A549 (cell line): ENCODE results near the gene DNMT1.
"Not testable (repeated sequence)": the region's sequence is repeated elsewhere in the genome, so short reads cannot be mapped to it uniquely, and the experiment has no call there.

ENCODE experiments used
- CBX2 ChIP-seq: fragments of 200-600 bp; sonication (generic); IDR thresholded peaks from 2 replicates; pipeline ENCODE4 v1.6.1; 2016; ENCODE audit warnings: low read depth, mild to moderate bottlenecking, borderline replicate concordance
- CBX8 ChIP-seq: fragments of 200-600 bp; sonication (generic); IDR thresholded peaks from 2 replicates; pipeline ENCODE4 v1.6.1; 2016
- ESRRA ChIP-seq: fragments of 150-350 bp; IDR thresholded peaks from 2 replicates; pipeline ENCODE4 v1.6.1; 2014; ENCODE audit warnings: mild to moderate bottlenecking, low read length, borderline replicate concordance
- HDAC2 ChIP-seq: fragments of 200-600 bp; sonication (generic); IDR thresholded peaks from 2 replicates; pipeline ENCODE4 v1.6.1; 2016
- KDM5A ChIP-seq: fragments of 200-600 bp; sonication (generic); IDR thresholded peaks from 2 replicates; pipeline ENCODE4 v1.6.1; 2016; ENCODE audit warnings: antibody characterized with exemption, mild to moderate bottlenecking
- MAX ChIP-seq: IDR thresholded peaks from 2 replicates; pipeline ENCODE4 v1.6.1; 2012
- MYC ChIP-seq: IDR thresholded peaks from 2 replicates; pipeline ENCODE4 v1.6.1; 2012; ENCODE audit warnings: mild to moderate bottlenecking, inconsistent platforms, low read length, improper control_type of control experiment, borderline replicate concordance
- NFE2L2 ChIP-seq: fragments of 150-350 bp; conservative IDR thresholded peaks from 2 replicates; pipeline ENCODE4 v1.6.1; 2014; ENCODE audit warnings: low read length
- POLR2A ChIP-seq: IDR thresholded peaks from 2 replicates; pipeline ENCODE4 v1.6.1; 2012; ENCODE audit warnings: mild to moderate bottlenecking, low read length
- RAD21 ChIP-seq, 2 experiments: fragments of >200 bp in 1 of 2; sonication (Bioruptor Twin) in 1 of 2; formaldehyde crosslinking in 1 of 2; IDR thresholded peaks in 1 of 2; conservative IDR thresholded peaks in 1 of 2; 2 replicates in 1 of 2; 3 replicates in 1 of 2; pipeline ENCODE4 v1.6.1; 2012 to 2018; ENCODE audit warnings: inconsistent platforms in 1 of 2
- SMC3 ChIP-seq: fragments of >200 bp; sonication (Bioruptor Twin); formaldehyde crosslinking; IDR thresholded peaks from 3 replicates; pipeline ENCODE4 v1.6.1; 2018; ENCODE audit warnings: inconsistent platforms
- TF ChIP-seq, protein P1 (sequence below): fragments of >200 bp; sonication (Bioruptor Twin); formaldehyde crosslinking; IDR thresholded peaks from 3 replicates; pipeline ENCODE4 v1.5.1; 2016
- TF ChIP-seq, protein P2 (sequence below): fragments of 200-600 bp; sonication (generic); IDR thresholded peaks from 2 replicates; pipeline ENCODE4 v1.6.1; 2016; ENCODE audit warnings: antibody characterized with exemption, mild to moderate bottlenecking, moderate library complexity

DNA sequence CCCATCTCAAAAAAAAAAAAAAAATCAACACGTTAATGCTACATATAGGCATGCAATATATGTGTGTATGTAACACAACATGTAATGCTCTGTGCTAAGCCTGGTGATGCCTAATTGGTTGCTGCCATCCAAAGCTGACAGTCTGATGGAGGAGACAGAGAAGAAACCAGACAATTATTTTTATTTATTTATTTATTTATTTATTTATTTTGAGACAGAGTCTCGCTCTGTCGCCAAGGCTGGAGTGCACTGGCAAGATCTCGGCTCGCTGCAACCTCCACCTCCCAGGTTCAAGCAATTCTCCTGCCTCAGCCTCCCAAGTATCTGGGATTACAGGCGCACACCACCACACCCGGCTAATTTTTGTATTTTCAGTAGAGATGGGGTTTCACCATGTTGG, 40.7 kb upstream of the DNMT1 start:
- TF ChIP-seq RAD21 (conservative IDR thresholded peaks at IDR 0.05 in 1 of 2, IDR thresholded peaks at IDR 0.05 in 1 of 2); CBX8; HDAC2; CBX2; NFE2L2; MYC; KDM5A; POLR2A; SMC3; ESRRA; MAX: not testable (repeated sequence)
- TF ChIP-seq, protein P1, sequence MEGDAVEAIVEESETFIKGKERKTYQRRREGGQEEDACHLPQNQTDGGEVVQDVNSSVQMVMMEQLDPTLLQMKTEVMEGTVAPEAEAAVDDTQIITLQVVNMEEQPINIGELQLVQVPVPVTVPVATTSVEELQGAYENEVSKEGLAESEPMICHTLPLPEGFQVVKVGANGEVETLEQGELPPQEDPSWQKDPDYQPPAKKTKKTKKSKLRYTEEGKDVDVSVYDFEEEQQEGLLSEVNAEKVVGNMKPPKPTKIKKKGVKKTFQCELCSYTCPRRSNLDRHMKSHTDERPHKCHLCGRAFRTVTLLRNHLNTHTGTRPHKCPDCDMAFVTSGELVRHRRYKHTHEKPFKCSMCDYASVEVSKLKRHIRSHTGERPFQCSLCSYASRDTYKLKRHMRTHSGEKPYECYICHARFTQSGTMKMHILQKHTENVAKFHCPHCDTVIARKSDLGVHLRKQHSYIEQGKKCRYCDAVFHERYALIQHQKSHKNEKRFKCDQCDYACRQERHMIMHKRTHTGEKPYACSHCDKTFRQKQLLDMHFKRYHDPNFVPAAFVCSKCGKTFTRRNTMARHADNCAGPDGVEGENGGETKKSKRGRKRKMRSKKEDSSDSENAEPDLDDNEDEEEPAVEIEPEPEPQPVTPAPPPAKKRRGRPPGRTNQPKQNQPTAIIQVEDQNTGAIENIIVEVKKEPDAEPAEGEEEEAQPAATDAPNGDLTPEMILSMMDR, result not testable (repeated sequence)
- TF ChIP-seq, protein P2, sequence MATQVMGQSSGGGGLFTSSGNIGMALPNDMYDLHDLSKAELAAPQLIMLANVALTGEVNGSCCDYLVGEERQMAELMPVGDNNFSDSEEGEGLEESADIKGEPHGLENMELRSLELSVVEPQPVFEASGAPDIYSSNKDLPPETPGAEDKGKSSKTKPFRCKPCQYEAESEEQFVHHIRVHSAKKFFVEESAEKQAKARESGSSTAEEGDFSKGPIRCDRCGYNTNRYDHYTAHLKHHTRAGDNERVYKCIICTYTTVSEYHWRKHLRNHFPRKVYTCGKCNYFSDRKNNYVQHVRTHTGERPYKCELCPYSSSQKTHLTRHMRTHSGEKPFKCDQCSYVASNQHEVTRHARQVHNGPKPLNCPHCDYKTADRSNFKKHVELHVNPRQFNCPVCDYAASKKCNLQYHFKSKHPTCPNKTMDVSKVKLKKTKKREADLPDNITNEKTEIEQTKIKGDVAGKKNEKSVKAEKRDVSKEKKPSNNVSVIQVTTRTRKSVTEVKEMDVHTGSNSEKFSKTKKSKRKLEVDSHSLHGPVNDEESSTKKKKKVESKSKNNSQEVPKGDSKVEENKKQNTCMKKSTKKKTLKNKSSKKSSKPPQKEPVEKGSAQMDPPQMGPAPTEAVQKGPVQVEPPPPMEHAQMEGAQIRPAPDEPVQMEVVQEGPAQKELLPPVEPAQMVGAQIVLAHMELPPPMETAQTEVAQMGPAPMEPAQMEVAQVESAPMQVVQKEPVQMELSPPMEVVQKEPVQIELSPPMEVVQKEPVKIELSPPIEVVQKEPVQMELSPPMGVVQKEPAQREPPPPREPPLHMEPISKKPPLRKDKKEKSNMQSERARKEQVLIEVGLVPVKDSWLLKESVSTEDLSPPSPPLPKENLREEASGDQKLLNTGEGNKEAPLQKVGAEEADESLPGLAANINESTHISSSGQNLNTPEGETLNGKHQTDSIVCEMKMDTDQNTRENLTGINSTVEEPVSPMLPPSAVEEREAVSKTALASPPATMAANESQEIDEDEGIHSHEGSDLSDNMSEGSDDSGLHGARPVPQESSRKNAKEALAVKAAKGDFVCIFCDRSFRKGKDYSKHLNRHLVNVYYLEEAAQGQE, result not testable (repeated sequence)
